T follicular helper cell (primary cell): Measurements from ENCODE around the gene RBFA.

ENCODE experiments used
- DNase-seq: peaks from one replicate; pipeline ENCODE4 v3.0.0-alpha.2; 2020; ENCODE audit warnings: low read depth

The RBFA gene

GRCh38 chr18:80074697-80075096, 40.5 kb downstream of the RBFA start:
- no peak for DNase-seq

GRCh38 chr18:80075940-80076339, 41.7 kb downstream of the RBFA start:
- DNase-seq: no peak

- no peak for DNase-seq
These were observed 42.1 kb downstream of the RBFA start for GRCh38 chr18:80076379-80076778.

GRCh38 chr18:80077873-80078272, 43.6 kb downstream of the RBFA start:
- DNase-seq: no peak
